Spleen (tissue), 7 donors: Measurements from ENCODE around the gene POLR2I.

Source experiments
- POLR2A ChIP-seq, 3 donors: fragments of 450-650 bp; IDR thresholded peaks; one replicate each; pipeline ENCODE4 v1.5.1; 2017; ENCODE audit warnings: antibody characterized with exemption in 3 of 3, mild to moderate bottlenecking in 1 of 3
- POLR2AphosphoS5 ChIP-seq, 3 donors: sonication (generic); formaldehyde crosslinking; IDR thresholded peaks; one replicate each; pipeline ENCODE4 v1.5.1; 2017; ENCODE audit warnings: antibody characterized with exemption in 3 of 3
- TF ChIP-seq, protein P1 (sequence below), 11 experiments: fragments of 200-600 bp in 7 of 11; fragments of 450-650 bp in 4 of 11; sonication (generic) in 4 of 11; IDR thresholded peaks in 8 of 11; conservative IDR thresholded peaks in 3 of 11; 1 replicate in 7 of 11; 2 replicates in 4 of 11; pipeline versions ENCODE4 v1.4.0 to v1.8.0; 2016 to 2021; ENCODE audit warnings: antibody characterized with exemption in 11 of 11, inconsistent platforms in 4 of 11, mild to moderate bottlenecking in 1 of 11
- donor health status: DM: no; HTN: no; CAD: no; lungs with moderate emphysema.
- donor health status: DM: no; HTN: no; CAD: no.
- donor health status: DM: no; HTN: no; CAD: no.

DNA sequence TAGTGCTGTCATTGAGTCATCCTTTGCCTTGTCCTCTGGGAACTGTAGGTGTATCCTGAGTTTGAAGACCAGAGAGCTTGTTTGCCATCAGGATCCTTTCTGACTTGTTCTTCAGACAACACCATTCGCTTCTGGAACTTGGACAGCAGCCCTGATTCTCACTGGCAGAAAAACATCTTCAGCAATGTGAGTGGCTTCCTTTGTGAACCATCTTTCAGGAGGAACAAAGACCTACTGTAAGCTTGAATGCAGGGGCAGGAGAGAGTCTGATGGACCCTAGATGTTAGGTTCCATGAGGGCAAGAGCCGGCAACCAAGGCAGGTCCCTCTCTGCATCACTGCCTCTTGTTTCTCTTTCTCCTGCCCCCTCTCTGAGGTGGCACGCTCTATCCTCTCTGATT lies 33.3 kb downstream of the POLR2I start:
- TF ChIP-seq POLR2A (IDR thresholded peaks at IDR 0.05) = no peak
- no peak for TF ChIP-seq POLR2AphosphoS5 (IDR thresholded peaks at IDR 0.05)
- TF ChIP-seq, protein P1, sequence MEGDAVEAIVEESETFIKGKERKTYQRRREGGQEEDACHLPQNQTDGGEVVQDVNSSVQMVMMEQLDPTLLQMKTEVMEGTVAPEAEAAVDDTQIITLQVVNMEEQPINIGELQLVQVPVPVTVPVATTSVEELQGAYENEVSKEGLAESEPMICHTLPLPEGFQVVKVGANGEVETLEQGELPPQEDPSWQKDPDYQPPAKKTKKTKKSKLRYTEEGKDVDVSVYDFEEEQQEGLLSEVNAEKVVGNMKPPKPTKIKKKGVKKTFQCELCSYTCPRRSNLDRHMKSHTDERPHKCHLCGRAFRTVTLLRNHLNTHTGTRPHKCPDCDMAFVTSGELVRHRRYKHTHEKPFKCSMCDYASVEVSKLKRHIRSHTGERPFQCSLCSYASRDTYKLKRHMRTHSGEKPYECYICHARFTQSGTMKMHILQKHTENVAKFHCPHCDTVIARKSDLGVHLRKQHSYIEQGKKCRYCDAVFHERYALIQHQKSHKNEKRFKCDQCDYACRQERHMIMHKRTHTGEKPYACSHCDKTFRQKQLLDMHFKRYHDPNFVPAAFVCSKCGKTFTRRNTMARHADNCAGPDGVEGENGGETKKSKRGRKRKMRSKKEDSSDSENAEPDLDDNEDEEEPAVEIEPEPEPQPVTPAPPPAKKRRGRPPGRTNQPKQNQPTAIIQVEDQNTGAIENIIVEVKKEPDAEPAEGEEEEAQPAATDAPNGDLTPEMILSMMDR (IDR thresholded peaks at IDR 0.05 in 8 of 11, conservative IDR thresholded peaks at IDR 0.05 in 3 of 11) = no peak
